WERI-Rb-1 (cell line): Measurements from ENCODE around the gene SLC17A7.

Experiments used
- DNase-seq: peaks from one replicate; pipeline ENCODE4 v3.0.0-alpha.2; 2020
- H3K27ac ChIP-seq: fragments of 250-450 bp; sonication (Bioruptor Pico); 2 replicates; pipeline ENCODE4 v1.5.1; 2020; ENCODE audit warnings: mild to moderate bottlenecking, moderate library complexity
- H3K27me3 ChIP-seq: fragments of 250-450 bp; sonication (Bioruptor Pico); 2 replicates; pipeline ENCODE4 v1.5.1; 2021; ENCODE audit warnings: mild to moderate bottlenecking, low read depth, moderate library complexity; ENCODE audit not compliant: insufficient read depth, severe bottlenecking
- H3K36me3 ChIP-seq: fragments of 250-450 bp; sonication (Bioruptor Pico); 2 replicates; pipeline ENCODE4 v1.5.1; 2020; ENCODE audit warnings: mild to moderate bottlenecking, moderate library complexity
- H3K4me3 ChIP-seq: 2 replicates; pipeline ENCODE4 v1.5.1; 2011; ENCODE audit warnings: low read depth, mild to moderate bottlenecking, control low read depth, low read length
- H3K9me3 ChIP-seq: fragments of 250-450 bp; sonication (Bioruptor Pico); 2 replicates; pipeline ENCODE4 v1.5.1; 2021; ENCODE audit warnings: mild to moderate bottlenecking, moderate library complexity; ENCODE audit not compliant: severe bottlenecking
- CTCF ChIP-seq: IDR thresholded peaks from 2 replicates; pipeline ENCODE4 v1.5.1; 2011; ENCODE audit warnings: low read depth, mild to moderate bottlenecking, control low read depth, inconsistent platforms, low read length

Gene SLC17A7

GRCh38 chr19:49398001-49398615 is 43.2 kb downstream of the SLC17A7 start:
- H3K27me3 ChIP-seq: no peaks in the 10 kb centered on the region

GRCh38 chr19:49396738-49397505 is 44.4 kb downstream of the SLC17A7 start:
- no peak for TF ChIP-seq CTCF
- H3K9me3 ChIP-seq: no peaks in the 10 kb centered on the region
- H3K4me3 ChIP-seq: no peak overlapping the region
- H3K27me3 ChIP-seq: no peaks in the 10 kb centered on the region
- H3K27ac ChIP-seq: peak overlapping the region; percentile 78
- no peaks in the 10 kb centered on the region for H3K36me3 ChIP-seq
- no peak for DNase-seq

More at GRCh38 chr19:49398001-49398615, 43.2 kb downstream of the SLC17A7 start:
- no peaks in the 10 kb centered on the region for H3K9me3 ChIP-seq
- TF ChIP-seq CTCF: no peak
- DNase-seq: no peak
- no peak overlapping the region for H3K4me3 ChIP-seq
- peak overlapping the region; percentile 78 for H3K27ac ChIP-seq
- H3K36me3 ChIP-seq: no peaks in the 10 kb centered on the region

- DNase-seq: peak; percentile 92
- Histone ChIP-seq H3K27me3 (no peaks in the 10 kb centered on the region), H3K27ac (peak overlapping the region; percentile 78), H3K4me3 (no peak overlapping the region), H3K36me3 (no peaks in the 10 kb centered on the region), H3K9me3 (no peaks in the 10 kb centered on the region)
- no peak for TF ChIP-seq CTCF
Measured at GRCh38 chr19:49395581-49396407, 45.5 kb downstream of the SLC17A7 start.

- H3K27me3 ChIP-seq: no peaks in the 10 kb centered on the region
- H3K9me3 ChIP-seq: no peaks in the 10 kb centered on the region
- H3K27ac ChIP-seq: peak overlapping the region; percentile 78
Measured at GRCh38 chr19:49393881-49394280, 47.4 kb downstream of the SLC17A7 start.

More at GRCh38 chr19:49393881-49394280, 47.4 kb downstream of the SLC17A7 start:
- Histone ChIP-seq H3K36me3 (no peaks in the 10 kb centered on the region), H3K4me3 (no peak overlapping the region)
- peak; percentile 51 for DNase-seq
- TF ChIP-seq CTCF: no peak
